WTC11 (cell line): ENCODE measurements around the gene ATP6AP1.

Experiments
- ATF2 ChIP-seq: sonication (generic); formaldehyde crosslinking; IDR thresholded peaks from 2 replicates; pipeline ENCODE4 v1.8.1; 2022; ENCODE audit warnings: low read depth, missing genetic modification reagents, borderline replicate concordance
- CBFB ChIP-seq: sonication (generic); formaldehyde crosslinking; IDR thresholded peaks from 2 replicates; pipeline ENCODE4 v1.8.1; 2022; ENCODE audit warnings: mild to moderate bottlenecking, low read depth, missing genetic modification reagents
- CREB1 ChIP-seq: sonication (generic); formaldehyde crosslinking; IDR thresholded peaks from 2 replicates; pipeline ENCODE4 v1.8.0; 2023; ENCODE audit warnings: mild to moderate bottlenecking, missing genetic modification reagents
- CTCF ChIP-seq: fragments of 200-600 bp; IDR thresholded peaks from 2 replicates; pipeline ENCODE4 v1.8.0; 2022; ENCODE audit warnings: antibody characterized with exemption
- FOXP1 ChIP-seq: sonication (generic); formaldehyde crosslinking; IDR thresholded peaks from 2 replicates; pipeline ENCODE4 v1.8.0; 2022; ENCODE audit warnings: missing genetic modification reagents, mild to moderate bottlenecking, moderate library complexity, borderline replicate concordance
- MAX ChIP-seq: sonication (generic); formaldehyde crosslinking; IDR thresholded peaks from 2 replicates; pipeline ENCODE4 v1.8.0; 2022; ENCODE audit warnings: mild to moderate bottlenecking, missing genetic modification reagents
- NR2C2 ChIP-seq: sonication (generic); formaldehyde crosslinking; IDR thresholded peaks from 2 replicates; pipeline ENCODE4 v1.8.0; 2022; ENCODE audit warnings: mild to moderate bottlenecking, missing genetic modification reagents
- NR3C1 ChIP-seq: sonication (generic); formaldehyde crosslinking; conservative IDR thresholded peaks from 2 replicates; pipeline ENCODE4 v1.8.1; 2023; ENCODE audit warnings: low read depth, mild to moderate bottlenecking, missing genetic modification reagents
- TP53 ChIP-seq: sonication (generic); formaldehyde crosslinking; IDR thresholded peaks from 2 replicates; pipeline ENCODE4 v1.8.1; 2023; ENCODE audit warnings: mild to moderate bottlenecking, missing genetic modification reagents
- ZMAT4 ChIP-seq: fragments of 250-450 bp; sonication (Bioruptor Pico); IDR thresholded peaks from 2 replicates; pipeline ENCODE4 v1.9.0; 2021; ENCODE audit warnings: mild to moderate bottlenecking
- ZNF121 ChIP-seq: sonication (generic); formaldehyde crosslinking; IDR thresholded peaks from 2 replicates; pipeline ENCODE4 v1.8.0; 2023; ENCODE audit warnings: missing genetic modification reagents
- ZNF138 ChIP-seq: sonication (generic); formaldehyde crosslinking; conservative IDR thresholded peaks from 2 replicates; pipeline ENCODE4 v1.8.1; 2022; ENCODE audit warnings: mild to moderate bottlenecking, moderate library complexity, missing genetic modification reagents
- ZNF263 ChIP-seq: sonication (generic); formaldehyde crosslinking; IDR thresholded peaks from 2 replicates; pipeline ENCODE4 v1.8.1; 2022; ENCODE audit warnings: low read depth, mild to moderate bottlenecking, moderate library complexity, missing genetic modification reagents
- TF ChIP-seq, protein P1 (sequence below): sonication (generic); formaldehyde crosslinking; IDR thresholded peaks from 2 replicates; pipeline ENCODE4 v1.8.1; 2023; ENCODE audit warnings: mild to moderate bottlenecking, missing genetic modification reagents

- no peak for TF ChIP-seq CTCF
- no peak for TF ChIP-seq NR3C1 (CRISPR knock-in tag)
- TF ChIP-seq MAX (CRISPR knock-in tag): no peak
- TF ChIP-seq NR2C2 (CRISPR knock-in tag): no peak
- TF ChIP-seq FOXP1: no peak
- TF ChIP-seq ZNF138 (CRISPR knock-in tag): no peak
- no peak for TF ChIP-seq ATF2 (CRISPR knock-in tag)
- no peak for TF ChIP-seq CBFB (CRISPR knock-in tag)
- TF ChIP-seq, protein P1, sequence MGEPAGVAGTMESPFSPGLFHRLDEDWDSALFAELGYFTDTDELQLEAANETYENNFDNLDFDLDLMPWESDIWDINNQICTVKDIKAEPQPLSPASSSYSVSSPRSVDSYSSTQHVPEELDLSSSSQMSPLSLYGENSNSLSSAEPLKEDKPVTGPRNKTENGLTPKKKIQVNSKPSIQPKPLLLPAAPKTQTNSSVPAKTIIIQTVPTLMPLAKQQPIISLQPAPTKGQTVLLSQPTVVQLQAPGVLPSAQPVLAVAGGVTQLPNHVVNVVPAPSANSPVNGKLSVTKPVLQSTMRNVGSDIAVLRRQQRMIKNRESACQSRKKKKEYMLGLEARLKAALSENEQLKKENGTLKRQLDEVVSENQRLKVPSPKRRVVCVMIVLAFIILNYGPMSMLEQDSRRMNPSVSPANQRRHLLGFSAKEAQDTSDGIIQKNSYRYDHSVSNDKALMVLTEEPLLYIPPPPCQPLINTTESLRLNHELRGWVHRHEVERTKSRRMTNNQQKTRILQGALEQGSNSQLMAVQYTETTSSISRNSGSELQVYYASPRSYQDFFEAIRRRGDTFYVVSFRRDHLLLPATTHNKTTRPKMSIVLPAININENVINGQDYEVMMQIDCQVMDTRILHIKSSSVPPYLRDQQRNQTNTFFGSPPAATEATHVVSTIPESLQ (CRISPR knock-in tag): no peak
- no peak for TF ChIP-seq ZNF121 (CRISPR knock-in tag)
- no peak for TF ChIP-seq CREB1 (CRISPR knock-in tag)
- no peak for TF ChIP-seq TP53 (CRISPR knock-in tag)
- no peak for TF ChIP-seq ZNF263 (CRISPR knock-in tag)
- no peak for TF ChIP-seq ZMAT4
Measured at GRCh38 chrX:154448484-154448883, 20.0 kb downstream of the ATP6AP1 start.
